GM12892 (cell line): ENCODE data around the gene GPR157.

Experiments used
- DNase-seq: peaks from one replicate; pipeline ENCODE4 v3.0.0; 2011; ENCODE audit not compliant: insufficient read length
- FAIRE-seq: peaks from 2 replicates; lab custom pipeline; 2011; peaks lifted over from hg19 to GRCh38; lab: Jason Lieb, UNC
- POLR2A ChIP-seq: IDR thresholded peaks from 2 replicates; pipeline ENCODE4 v1.6.1; 2011; ENCODE audit warnings: low read depth, low read length, control low read depth
- POLR2AphosphoS5 ChIP-seq: IDR thresholded peaks from 2 replicates; pipeline ENCODE4 v1.6.1; 2011; ENCODE audit warnings: low read depth, low read length, control low read depth
- TAF1 ChIP-seq: IDR thresholded peaks from 2 replicates; pipeline ENCODE4 v1.6.1; 2011; ENCODE audit warnings: low read depth, mild to moderate bottlenecking, control low read depth, low read length, borderline replicate concordance

Gene GPR157

GRCh38 chr1:9075022-9075421 is 53.9 kb downstream of the GPR157 start:
- FAIRE-seq (no peak), DNase-seq (no peak)
- TF ChIP-seq POLR2AphosphoS5 (no peak), TAF1 (no peak), POLR2A (no peak)

GRCh38 chr1:9073143-9073542 is 55.8 kb downstream of the GPR157 start:
- no peak for FAIRE-seq
- TF ChIP-seq POLR2AphosphoS5 (no peak), TAF1 (no peak), POLR2A (no peak)
- DNase-seq: no peak

- FAIRE-seq: no peak
- no peak for DNase-seq
These were observed 57.2 kb downstream of the GPR157 start for GRCh38 chr1:9071554-9072235.

GRCh38 chr1:9070486-9070885 is 58.4 kb downstream of the GPR157 start:
- FAIRE-seq: no peak
- TF ChIP-seq POLR2AphosphoS5 (no peak), POLR2A (no peak), TAF1 (no peak)
- no peak for DNase-seq

More at GRCh38 chr1:9071554-9072235, 57.2 kb downstream of the GPR157 start:
- TF ChIP-seq TAF1 (no peak), POLR2AphosphoS5 (no peak), POLR2A (no peak)

GRCh38 chr1:9069326-9070100 is 59.4 kb downstream of the GPR157 start, which contains the start of gene SLC2A5:
TSS of gene SLC2A5 (minus strand) at chr1:9069635. CDS start at chr1:9069536, 99 bp downstream.
- peak; percentile 14; the same call in 1 of the 2 replicates for TF ChIP-seq TAF1
- peak; percentile 90 for TF ChIP-seq POLR2AphosphoS5
- TF ChIP-seq POLR2A: peak; percentile 90
- FAIRE-seq (peak; percentile 93), DNase-seq (peak; percentile 61)

- TF ChIP-seq POLR2AphosphoS5 (no peak), POLR2A (no peak), TAF1 (no peak)
- FAIRE-seq (peak; percentile 33), DNase-seq (no peak)
These were observed 59.9 kb downstream of the GPR157 start for GRCh38 chr1:9068981-9069325.

- DNase-seq (no peak), FAIRE-seq (peak; percentile 74)
- TF ChIP-seq POLR2A: peak; percentile 52
- 0 out of 2 replicates have a peak, but pooled peaks have one; percentile 40 for TF ChIP-seq POLR2AphosphoS5
- TF ChIP-seq TAF1: no peak
These were observed 61.7 kb downstream of the GPR157 start for GRCh38 chr1:9066945-9067807.

GRCh38 chr1:9065213-9065751 is 63.6 kb downstream of the GPR157 start:
- DNase-seq (no peak), FAIRE-seq (peak; percentile 61)
- TF ChIP-seq POLR2AphosphoS5 (peak; percentile 69; the same call in 1 of the 2 replicates), POLR2A (peak; percentile 36; the same call in 1 of the 2 replicates), TAF1 (no peak)

GRCh38 chr1:9062846-9063245 is 66.1 kb downstream of the GPR157 start:
- FAIRE-seq (no peak), DNase-seq (no peak)
- TF ChIP-seq POLR2A (no peak), POLR2AphosphoS5 (no peak), TAF1 (no peak)

GRCh38 chr1:9062021-9062471 is 66.9 kb downstream of the GPR157 start:
- TF ChIP-seq TAF1 (no peak), POLR2A (no peak), POLR2AphosphoS5 (no peak)
- FAIRE-seq (no peak), DNase-seq (no peak)

GRCh38 chr1:9061252-9061960 is 67.5 kb downstream of the GPR157 start:
- DNase-seq (no peak), FAIRE-seq (no peak)
- TF ChIP-seq TAF1 (no peak), POLR2AphosphoS5 (no peak), POLR2A (no peak; the same call in 1 of the 2 replicates)
